Measurements from ENCODE around the gene NOTCH4. TPM values are rescaled to one million over a fixed set of nuclear protein-coding genes. Genes with fewer than 3 reads are reported as not detected.
A peak's percentile ranks its signal among the peaks of the same experiment; 100 is the strongest.

NOTCH4 gene
- total RNA-seq, 1 donor from 2014 or later, result 0.83 TPM

- TF ChIP-seq, protein P1, sequence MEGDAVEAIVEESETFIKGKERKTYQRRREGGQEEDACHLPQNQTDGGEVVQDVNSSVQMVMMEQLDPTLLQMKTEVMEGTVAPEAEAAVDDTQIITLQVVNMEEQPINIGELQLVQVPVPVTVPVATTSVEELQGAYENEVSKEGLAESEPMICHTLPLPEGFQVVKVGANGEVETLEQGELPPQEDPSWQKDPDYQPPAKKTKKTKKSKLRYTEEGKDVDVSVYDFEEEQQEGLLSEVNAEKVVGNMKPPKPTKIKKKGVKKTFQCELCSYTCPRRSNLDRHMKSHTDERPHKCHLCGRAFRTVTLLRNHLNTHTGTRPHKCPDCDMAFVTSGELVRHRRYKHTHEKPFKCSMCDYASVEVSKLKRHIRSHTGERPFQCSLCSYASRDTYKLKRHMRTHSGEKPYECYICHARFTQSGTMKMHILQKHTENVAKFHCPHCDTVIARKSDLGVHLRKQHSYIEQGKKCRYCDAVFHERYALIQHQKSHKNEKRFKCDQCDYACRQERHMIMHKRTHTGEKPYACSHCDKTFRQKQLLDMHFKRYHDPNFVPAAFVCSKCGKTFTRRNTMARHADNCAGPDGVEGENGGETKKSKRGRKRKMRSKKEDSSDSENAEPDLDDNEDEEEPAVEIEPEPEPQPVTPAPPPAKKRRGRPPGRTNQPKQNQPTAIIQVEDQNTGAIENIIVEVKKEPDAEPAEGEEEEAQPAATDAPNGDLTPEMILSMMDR (IDR thresholded peaks at IDR 0.05), result peak; percentile 71
- no peak for DNase-seq (ENCODE audit: extremely low spot score, unreplicated experiment)
- H3K4me3 Mint-ChIP-seq (ENCODE audit: unreplicated experiment), result peak overlapping the region; percentile 43
These were observed 31.6 kb upstream of the NOTCH4 start for GRCh38 chr6:32255199-32256153.

DNA sequence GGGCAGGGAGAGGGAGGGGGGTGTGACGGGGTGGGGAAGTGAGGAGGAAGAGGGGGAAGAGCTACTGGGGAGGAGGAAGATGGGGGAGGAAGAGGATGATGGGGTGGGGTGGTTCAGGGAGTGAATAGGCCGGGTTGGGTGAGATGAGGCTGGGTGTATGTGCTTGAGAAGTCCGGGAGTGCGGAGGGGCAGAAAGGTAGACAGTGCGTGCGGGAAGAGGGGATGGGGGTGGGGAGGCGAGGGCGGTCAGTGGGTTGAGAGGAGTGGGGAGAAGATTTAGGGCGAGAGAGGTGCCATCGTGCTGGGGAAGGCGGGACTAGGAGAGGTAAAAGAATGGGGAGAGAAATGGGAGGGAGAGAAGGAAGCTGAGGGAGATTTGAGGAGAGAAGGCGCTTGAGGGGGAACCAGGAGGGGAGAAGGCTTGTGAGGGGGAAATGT, 30.9 kb upstream of the NOTCH4 start:
- no peak for DNase-seq (ENCODE audit: extremely low spot score, unreplicated experiment)
- H3K27ac Mint-ChIP-seq (ENCODE audit: unreplicated experiment), result no peak overlapping the region
- H3K9me3 Mint-ChIP-seq (ENCODE audit: unreplicated experiment), result no peaks in the 10 kb centered on the region
- TF ChIP-seq, protein P1 (IDR thresholded peaks at IDR 0.05), result no peak
- H3K4me3 Mint-ChIP-seq (ENCODE audit: unreplicated experiment), result no peak overlapping the region
- no peaks in the 10 kb centered on the region for H3K36me3 Mint-ChIP-seq (ENCODE audit: unreplicated experiment)
- peaks cover 46% of the 10 kb centered on the region for H3K27me3 Mint-ChIP-seq (ENCODE audit: unreplicated experiment)
- H3K4me1 Mint-ChIP-seq (ENCODE audit: unreplicated experiment), result peaks cover 8% of the 10 kb centered on the region

More at GRCh38 chr6:32255199-32256153, 31.6 kb upstream of the NOTCH4 start:
- Mint-ChIP-seq H3K27ac (ENCODE audit: unreplicated experiment) (no peak overlapping the region), H3K9me3 (ENCODE audit: unreplicated experiment) (no peaks in the 10 kb centered on the region), H3K36me3 (ENCODE audit: unreplicated experiment) (no peaks in the 10 kb centered on the region), H3K4me1 (ENCODE audit: unreplicated experiment) (peaks cover 8% of the 10 kb centered on the region), H3K27me3 (ENCODE audit: unreplicated experiment) (peaks cover 52% of the 10 kb centered on the region)

DNA sequence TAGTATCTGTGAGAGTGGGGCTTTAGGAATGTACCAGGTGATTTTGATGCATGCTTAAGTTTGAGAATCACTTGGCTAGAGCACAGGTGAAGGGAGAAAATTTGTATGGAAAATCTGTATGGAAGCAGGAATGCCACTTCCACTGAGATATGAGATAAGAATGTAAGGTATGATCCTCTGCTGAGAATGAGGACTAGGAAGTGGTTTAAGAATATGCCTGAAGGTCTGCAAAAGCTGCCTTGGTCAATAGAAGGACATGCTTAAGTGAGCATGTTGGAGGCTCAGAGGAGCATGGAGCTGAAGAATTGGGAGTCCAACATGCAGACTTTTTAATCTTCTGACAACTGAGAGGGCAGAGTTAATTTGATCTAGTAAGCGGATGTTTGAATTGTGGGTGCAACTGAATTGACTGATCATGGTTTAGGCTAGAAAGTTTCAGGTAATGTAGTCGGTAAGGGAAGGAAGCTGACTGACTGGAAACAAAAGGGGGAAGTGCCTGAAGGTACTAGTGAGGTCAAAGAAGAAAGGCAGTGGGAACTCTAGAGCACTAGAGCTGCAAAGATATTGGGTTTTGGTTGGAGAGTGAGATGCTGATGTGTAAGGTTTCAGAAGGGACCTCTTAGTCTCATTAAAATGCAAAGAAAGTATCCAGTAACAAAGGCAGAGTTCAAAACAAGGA, 28.6 kb upstream of the NOTCH4 start:
- Mint-ChIP-seq H3K36me3 (ENCODE audit: unreplicated experiment) (no peaks in the 10 kb centered on the region), H3K9me3 (ENCODE audit: unreplicated experiment) (no peaks in the 10 kb centered on the region), H3K27ac (ENCODE audit: unreplicated experiment) (no peak overlapping the region), H3K4me1 (ENCODE audit: unreplicated experiment) (peaks cover 8% of the 10 kb centered on the region), H3K4me3 (ENCODE audit: unreplicated experiment) (no peak overlapping the region), H3K27me3 (ENCODE audit: unreplicated experiment) (peaks cover 42% of the 10 kb centered on the region)
- TF ChIP-seq, protein P1 (IDR thresholded peaks at IDR 0.05), result no peak
- DNase-seq (ENCODE audit: extremely low spot score, unreplicated experiment), result no peak

- Mint-ChIP-seq H3K9me3 (ENCODE audit: unreplicated experiment) (no peaks in the 10 kb centered on the region), H3K27me3 (ENCODE audit: unreplicated experiment) (peaks cover 47% of the 10 kb centered on the region), H3K4me3 (ENCODE audit: unreplicated experiment) (no peak overlapping the region), H3K36me3 (ENCODE audit: unreplicated experiment) (no peaks in the 10 kb centered on the region), H3K4me1 (ENCODE audit: unreplicated experiment) (peaks cover 7% of the 10 kb centered on the region), H3K27ac (ENCODE audit: unreplicated experiment) (no peak overlapping the region)
- TF ChIP-seq, protein P1 (IDR thresholded peaks at IDR 0.05), result no peak
- no peak for DNase-seq (ENCODE audit: extremely low spot score, unreplicated experiment)
These were observed 25.4 kb upstream of the NOTCH4 start for GRCh38 chr6:32249262-32249661.

DNA sequence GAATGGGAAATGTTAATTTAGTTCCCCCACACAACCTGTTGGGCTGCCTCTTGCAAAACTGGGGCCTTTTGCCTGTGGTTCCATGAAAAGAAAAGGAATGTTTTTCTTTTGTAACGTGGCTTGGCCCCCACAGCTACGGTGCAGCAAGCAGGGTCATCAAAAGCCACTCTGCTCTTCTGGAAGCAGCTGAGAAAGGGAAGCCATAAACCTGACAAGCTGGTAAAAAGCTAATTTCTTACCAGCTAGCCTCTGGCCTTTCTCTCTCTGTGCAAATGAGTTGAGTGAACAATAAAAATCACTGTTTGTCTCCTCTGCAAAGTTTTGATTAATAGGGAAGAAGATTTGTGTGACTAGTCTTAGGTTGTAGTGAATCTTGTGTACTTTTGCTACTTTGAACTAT, 23.5 kb upstream of the NOTCH4 start:
- TF ChIP-seq, protein P1 (IDR thresholded peaks at IDR 0.05), result no peak
- no peak for DNase-seq (ENCODE audit: extremely low spot score, unreplicated experiment)
- no peaks in the 10 kb centered on the region for H3K36me3 Mint-ChIP-seq (ENCODE audit: unreplicated experiment)
- H3K27ac Mint-ChIP-seq (ENCODE audit: unreplicated experiment), result no peak overlapping the region
- no peak overlapping the region for H3K4me3 Mint-ChIP-seq (ENCODE audit: unreplicated experiment)
- peaks cover 48% of the 10 kb centered on the region for H3K27me3 Mint-ChIP-seq (ENCODE audit: unreplicated experiment)
- no peaks in the 10 kb centered on the region for H3K9me3 Mint-ChIP-seq (ENCODE audit: unreplicated experiment)
- H3K4me1 Mint-ChIP-seq (ENCODE audit: unreplicated experiment), result peaks cover 7% of the 10 kb centered on the region
